Karpas-422 (cell line): ENCODE results near the gene CSNK1G1. TPM values are rescaled to one million over a fixed set of nuclear protein-coding genes. Genes with fewer than 3 reads are reported as not detected.

ENCODE experiments used
- DNase-seq: peaks from one replicate; pipeline ENCODE4 v3.0.0-alpha.2; 2015
- H2AFZ ChIP-seq: fragments of 200-600 bp; sonication (generic); 2 replicates; pipeline ENCODE4 v1.6.1; 2014; ENCODE audit warnings: antibody characterized with exemption, low read length, mixed read lengths
- H3K27ac ChIP-seq: fragments of 200-600 bp; sonication (generic); 2 replicates; pipeline ENCODE4 v1.5.1; 2014; ENCODE audit warnings: mild to moderate bottlenecking, low read length, moderate library complexity
- H3K27me3 ChIP-seq: fragments of 200-600 bp; sonication (generic); 2 replicates; pipeline ENCODE4 v1.6.1; 2014; ENCODE audit warnings: low read length, mixed read lengths
- H3K36me3 ChIP-seq: fragments of 200-600 bp; sonication (generic); 2 replicates; pipeline ENCODE4 v1.6.1; 2014; ENCODE audit warnings: low read length, mixed read lengths; ENCODE audit not compliant: insufficient read depth
- H3K4me1 ChIP-seq: fragments of 200-600 bp; sonication (generic); 2 replicates; pipeline ENCODE4 v1.6.1; 2014; ENCODE audit warnings: mild to moderate bottlenecking, low read length, mixed read lengths
- H3K4me2 ChIP-seq: fragments of 200-600 bp; sonication (generic); 2 replicates; pipeline ENCODE4 v1.6.1; 2014; ENCODE audit warnings: low read length, low read depth, mild to moderate bottlenecking; ENCODE audit not compliant: poor library complexity, severe bottlenecking
- H3K4me3 ChIP-seq: fragments of 200-600 bp; sonication (generic); 2 replicates; pipeline ENCODE4 v1.5.1; 2014; ENCODE audit warnings: mild to moderate bottlenecking, antibody characterized with exemption, low read length, mixed read lengths
- H3K79me2 ChIP-seq: fragments of 200-600 bp; sonication (generic); 2 replicates; pipeline ENCODE4 v1.6.1; 2014; ENCODE audit warnings: mild to moderate bottlenecking, low read length, mixed read lengths
- H3K9ac ChIP-seq: fragments of 200-600 bp; sonication (generic); 2 replicates; pipeline ENCODE4 v1.6.0; 2014; ENCODE audit warnings: low read length
- H3K9me2 ChIP-seq: fragments of 200-600 bp; sonication (generic), shearing (Covaris generic); replicated peaks from 2 replicates; pipeline ENCODE4 v1.6.0; 2014; ENCODE audit warnings: mild to moderate bottlenecking, low read length, moderate library complexity; ENCODE audit not compliant: insufficient read depth
- H3K9me3 ChIP-seq: fragments of 300-700, 200-600 bp; sonication (generic); 2 replicates; pipeline ENCODE4 v1.6.1; 2014; ENCODE audit warnings: low read length, mixed read lengths
- H4K20me1 ChIP-seq: fragments of 200-600 bp; sonication (generic); 2 replicates; pipeline ENCODE4 v1.6.1; 2014; ENCODE audit warnings: mild to moderate bottlenecking, antibody characterized with exemption, low read length, low read depth; ENCODE audit not compliant: insufficient read depth
- total RNA-seq: library from RNA; depleted of rRNA; stranded (reverse); fragments of >200 nt; shearing (Covaris generic); gene quantifications from 2 replicates; pipeline ENCODE4 v1.2.3, GENCODE V29; 2014; ENCODE audit warnings: low replicate concordance

The CSNK1G1 gene
- total RNA-seq, 1 experiment from 2014 or later, result 37.1 TPM

- Histone ChIP-seq H3K9me3 (no peaks in the 10 kb centered on the region), H3K9me2 (no peaks in the 10 kb centered on the region), H3K4me3 (no peak overlapping the region), H2AFZ (no peak overlapping the region), H3K36me3 (peaks cover 3% of the 10 kb centered on the region; the same call in 1 of the 2 replicates), H3K4me2 (no peak overlapping the region), H3K4me1 (peaks cover 32% of the 10 kb centered on the region), H3K9ac (no peak overlapping the region), H4K20me1 (no peaks in the 10 kb centered on the region), H3K27ac (no peak overlapping the region), H3K27me3 (no peaks in the 10 kb centered on the region), H3K79me2 (peaks cover 22% of the 10 kb centered on the region; the same call in 1 of the 2 replicates)
- no peak for DNase-seq
These were observed 144.3 kb downstream of the CSNK1G1 start for GRCh38 chr15:64211696-64212095.

- Histone ChIP-seq H3K27ac (peak overlapping the region; percentile 39), H3K79me2 (peaks cover 14% of the 10 kb centered on the region; the same call in 1 of the 2 replicates), H3K9me2 (no peaks in the 10 kb centered on the region), H3K4me2 (peak overlapping the region; percentile 9), H3K9me3 (no peaks in the 10 kb centered on the region), H3K36me3 (peaks cover under 1% of the 10 kb centered on the region; the same call in 1 of the 2 replicates), H4K20me1 (no peaks in the 10 kb centered on the region), H3K4me1 (peaks cover 19% of the 10 kb centered on the region), H3K27me3 (no peaks in the 10 kb centered on the region), H2AFZ (no peak overlapping the region), H3K9ac (no peak overlapping the region; the same call in 1 of the 2 replicates), H3K4me3 (no peak overlapping the region)
- DNase-seq, result no peak
These were observed 145.6 kb downstream of the CSNK1G1 start for GRCh38 chr15:64210371-64210770.

GRCh38 chr15:64209680-64210334, 146.2 kb downstream of the CSNK1G1 start:
- Histone ChIP-seq H3K27ac (peak overlapping the region; percentile 39), H3K27me3 (no peaks in the 10 kb centered on the region), H3K4me2 (peak overlapping the region; percentile 9), H3K9me3 (no peaks in the 10 kb centered on the region), H3K36me3 (no peaks in the 10 kb centered on the region; the same call in 1 of the 2 replicates), H3K4me3 (no peak overlapping the region), H3K9me2 (no peaks in the 10 kb centered on the region), H3K9ac (no peak overlapping the region; the same call in 1 of the 2 replicates), H3K79me2 (peaks cover 14% of the 10 kb centered on the region; the same call in 1 of the 2 replicates), H2AFZ (no peak overlapping the region), H4K20me1 (no peaks in the 10 kb centered on the region), H3K4me1 (peaks cover 19% of the 10 kb centered on the region)
- DNase-seq, result peak; percentile 85

- H3K27ac ChIP-seq, result no peak overlapping the region
- no peak overlapping the region for H2AFZ ChIP-seq
- no peaks in the 10 kb centered on the region for H3K27me3 ChIP-seq
- H3K9me2 ChIP-seq, result no peaks in the 10 kb centered on the region
- H3K9ac ChIP-seq, result no peak overlapping the region
- no peak for DNase-seq
- no peaks in the 10 kb centered on the region for H3K9me3 ChIP-seq
- no peak overlapping the region for H3K4me3 ChIP-seq
- peaks cover 12% of the 10 kb centered on the region for H3K4me1 ChIP-seq
- no peak overlapping the region for H3K4me2 ChIP-seq
- no peaks in the 10 kb centered on the region for H4K20me1 ChIP-seq
- H3K36me3 ChIP-seq, result peaks cover 9% of the 10 kb centered on the region
- peaks cover 14% of the 10 kb centered on the region; the same call in 1 of the 2 replicates for H3K79me2 ChIP-seq
These were observed 150.8 kb downstream of the CSNK1G1 start for GRCh38 chr15:64205202-64205601.

- H3K4me2 ChIP-seq, result no peak overlapping the region
- no peaks in the 10 kb centered on the region for H3K27me3 ChIP-seq
- H4K20me1 ChIP-seq, result no peaks in the 10 kb centered on the region
- peaks cover 7% of the 10 kb centered on the region for H3K36me3 ChIP-seq
- H2AFZ ChIP-seq, result no peak overlapping the region
- H3K79me2 ChIP-seq, result peaks cover 5% of the 10 kb centered on the region; the same call in 1 of the 2 replicates
- no peaks in the 10 kb centered on the region for H3K9me2 ChIP-seq
- no peak overlapping the region for H3K4me3 ChIP-seq
- no peak overlapping the region for H3K9ac ChIP-seq
- DNase-seq, result no peak
- H3K4me1 ChIP-seq, result peaks cover 6% of the 10 kb centered on the region
- H3K27ac ChIP-seq, result no peak overlapping the region
- H3K9me3 ChIP-seq, result no peaks in the 10 kb centered on the region
These were observed 158.5 kb downstream of the CSNK1G1 start for GRCh38 chr15:64197425-64197824.

GRCh38 chr15:64193971-64194370, 162.0 kb downstream of the CSNK1G1 start:
- no peak for DNase-seq
- peaks cover 5% of the 10 kb centered on the region; the same call in 1 of the 2 replicates for H3K79me2 ChIP-seq
- H3K27ac ChIP-seq, result no peak overlapping the region
- no peaks in the 10 kb centered on the region for H3K9me2 ChIP-seq
- H3K4me1 ChIP-seq, result peaks cover 15% of the 10 kb centered on the region
- no peaks in the 10 kb centered on the region for H3K27me3 ChIP-seq
- no peak overlapping the region for H3K4me2 ChIP-seq
- peaks cover 3% of the 10 kb centered on the region for H3K36me3 ChIP-seq
- no peaks in the 10 kb centered on the region for H3K9me3 ChIP-seq
- no peaks in the 10 kb centered on the region for H4K20me1 ChIP-seq
- H3K4me3 ChIP-seq, result no peak overlapping the region
- H2AFZ ChIP-seq, result no peak overlapping the region
- H3K9ac ChIP-seq, result no peak overlapping the region

GRCh38 chr15:64191971-64192830, 163.8 kb downstream of the CSNK1G1 start:
- Histone ChIP-seq H3K4me2 (peak overlapping the region; percentile 31), H3K36me3 (peaks cover 7% of the 10 kb centered on the region), H3K79me2 (peaks cover 5% of the 10 kb centered on the region; the same call in 1 of the 2 replicates), H3K9ac (no peak overlapping the region), H3K4me3 (no peak overlapping the region), H2AFZ (no peak overlapping the region), H3K4me1 (peaks cover 15% of the 10 kb centered on the region), H3K9me2 (no peaks in the 10 kb centered on the region), H4K20me1 (no peaks in the 10 kb centered on the region), H3K27me3 (no peaks in the 10 kb centered on the region), H3K9me3 (no peaks in the 10 kb centered on the region), H3K27ac (peak overlapping the region; percentile 12; the same call in 1 of the 2 replicates)
- peak; percentile 68 for DNase-seq
